H9 (cell line): Measurements from ENCODE around the gene TMEM169. TPM values are rescaled to one million over a fixed set of nuclear protein-coding genes. Genes with fewer than 3 reads are reported as not detected.
A peak's percentile ranks its signal among the peaks of the same experiment; 100 is the strongest.

Experiments
- DNase-seq: peaks from one replicate; pipeline ENCODE4 v3.0.0-alpha.2; 2017
- H2AFZ ChIP-seq: one replicate; pipeline ENCODE4 v1.6.1; 2013; ENCODE audit warnings: mild to moderate bottlenecking, low read length, control low read depth, moderate library complexity
- H2AK5ac ChIP-seq: 2 replicates; pipeline ENCODE4 v1.6.1; 2013; ENCODE audit warnings: low read length, control low read depth, mixed read lengths; ENCODE audit not compliant: insufficient read length
- H2BK120ac ChIP-seq: one replicate; pipeline ENCODE4 v1.6.1; 2013; ENCODE audit warnings: low read depth, mild to moderate bottlenecking, low read length, control low read depth, inconsistent platforms; ENCODE audit not compliant: poor library complexity, severe bottlenecking
- H2BK12ac ChIP-seq: 2 replicates; pipeline ENCODE4 v1.6.1; 2013; ENCODE audit warnings: low read length, control low read depth, mixed read lengths, low read depth; ENCODE audit not compliant: insufficient read length
- H2BK15ac ChIP-seq: 2 replicates; pipeline ENCODE4 v1.6.1; 2013; ENCODE audit warnings: low read depth, low read length, control low read depth
- H2BK20ac ChIP-seq: one replicate; pipeline ENCODE4 v1.6.1; 2013; ENCODE audit warnings: low read depth, mild to moderate bottlenecking, low read length, control low read depth, inconsistent platforms; ENCODE audit not compliant: poor library complexity, severe bottlenecking
- H2BK5ac ChIP-seq: 2 replicates; pipeline ENCODE4 v1.6.1; 2013; ENCODE audit warnings: low read length, control low read depth, mixed read lengths; ENCODE audit not compliant: insufficient read length
- H3K14ac ChIP-seq: 2 replicates; pipeline ENCODE4 v1.6.1; 2013; ENCODE audit warnings: low read length, control low read depth; ENCODE audit not compliant: insufficient read depth
- H3K18ac ChIP-seq: 2 replicates; pipeline ENCODE4 v1.6.1; 2013; ENCODE audit warnings: low read depth, mild to moderate bottlenecking, mixed read lengths, low read length, control low read depth; ENCODE audit not compliant: insufficient read length
- H3K23ac ChIP-seq: 2 replicates; pipeline ENCODE4 v1.6.1; 2013; ENCODE audit warnings: low read length, control low read depth, mixed read lengths, low read depth; ENCODE audit not compliant: insufficient read length
- H3K23me2 ChIP-seq: 2 replicates; pipeline ENCODE4 v1.6.1; 2013; ENCODE audit warnings: low read depth, mild to moderate bottlenecking, mixed read lengths, low read length, control low read depth; ENCODE audit not compliant: insufficient read length, poor library complexity, severe bottlenecking
- H3K27ac ChIP-seq: 2 replicates; pipeline ENCODE4 v1.5.1; 2013; ENCODE audit warnings: low read length, control low read depth, mixed read lengths, low read depth; ENCODE audit not compliant: insufficient read length
- H3K27me3 ChIP-seq: 2 replicates; pipeline ENCODE4 v1.6.1; 2013; ENCODE audit warnings: low read length, control low read depth, inconsistent platforms; ENCODE audit not compliant: insufficient read depth
- H3K4ac ChIP-seq: 2 replicates; pipeline ENCODE4 v1.6.1; 2013; ENCODE audit warnings: low read depth, mild to moderate bottlenecking, control low read depth, inconsistent platforms, low read length, moderate library complexity
- H3K4me1 ChIP-seq: 2 replicates; pipeline ENCODE4 v1.6.1; 2013; ENCODE audit warnings: low read length, control low read depth, inconsistent platforms; ENCODE audit not compliant: insufficient read depth
- H3K4me2 ChIP-seq: 2 replicates; pipeline ENCODE4 v1.6.1; 2013; ENCODE audit warnings: low read length, control low read depth, mixed read lengths; ENCODE audit not compliant: insufficient read length, insufficient read depth
- H3K56ac ChIP-seq: 2 replicates; pipeline ENCODE4 v1.6.1; 2013; ENCODE audit warnings: low read depth, mild to moderate bottlenecking, mixed read lengths, low read length, control low read depth; ENCODE audit not compliant: insufficient read length
- H3K79me1 ChIP-seq: 2 replicates; pipeline ENCODE4 v1.6.1; 2013; ENCODE audit warnings: low read depth, mild to moderate bottlenecking, moderate library complexity, low read length, control low read depth, inconsistent platforms; ENCODE audit not compliant: insufficient read depth, poor library complexity, severe bottlenecking
- H3K79me2 ChIP-seq: 2 replicates; pipeline ENCODE4 v1.6.1; 2013; ENCODE audit warnings: low read length, control low read depth, inconsistent platforms; ENCODE audit not compliant: insufficient read depth
- H3K9ac ChIP-seq: 2 replicates; pipeline ENCODE4 v1.6.1; 2013; ENCODE audit warnings: low read length, control low read depth, mixed read lengths; ENCODE audit not compliant: insufficient read length; ENCODE audit errors: extremely low read depth
- H3K9me3 ChIP-seq: one replicate; pipeline ENCODE4 v1.6.1; 2013; ENCODE audit warnings: low read depth, low read length, inconsistent platforms; ENCODE audit not compliant: control insufficient read depth
- H3T11ph ChIP-seq: one replicate; pipeline ENCODE4 v1.6.1; 2013; ENCODE audit warnings: mild to moderate bottlenecking, low read length, control low read depth, inconsistent platforms
- H4K20me1 ChIP-seq: one replicate; pipeline ENCODE4 v1.6.1; 2013; ENCODE audit not compliant: control insufficient read depth, insufficient read length, insufficient read depth
- H4K5ac ChIP-seq: 2 replicates; pipeline ENCODE4 v1.6.1; 2013; ENCODE audit warnings: low read depth, mild to moderate bottlenecking, mixed read lengths, low read length, control low read depth; ENCODE audit not compliant: insufficient read length
- H4K8ac ChIP-seq: replicated peaks from 2 replicates; pipeline ENCODE4 v1.6.1; 2013; ENCODE audit warnings: low read length, control low read depth, mixed read lengths, low read depth; ENCODE audit not compliant: insufficient read length
- H4K91ac ChIP-seq: 2 replicates; pipeline ENCODE4 v1.6.1; 2013; ENCODE audit warnings: low read depth, mild to moderate bottlenecking, moderate library complexity, mixed read lengths, low read length, control low read depth; ENCODE audit not compliant: insufficient read length
- H3K27ac Mint-ChIP-seq, 3 experiments: 2 replicates in 2 of 3; 3 replicates in 1 of 3; pipeline ENCODE4 v1.8.0; 2020 to 2021; ENCODE audit warnings: mixed read lengths in 3 of 3, mild to moderate bottlenecking in 1 of 3, moderate library complexity in 1 of 3
- H3K27me3 Mint-ChIP-seq: 2 replicates; pipeline ENCODE4 v1.8.0; 2021; ENCODE audit warnings: low read depth, mild to moderate bottlenecking, moderate library complexity, mixed read lengths
- H3K36me3 Mint-ChIP-seq, 3 experiments: 2 replicates in 2 of 3; 3 replicates in 1 of 3; pipeline ENCODE4 v1.8.0; 2020 to 2021; ENCODE audit warnings: low read depth in 3 of 3, mixed read lengths in 3 of 3; ENCODE audit not compliant: insufficient read depth in 1 of 3
- H3K4me1 Mint-ChIP-seq, 2 experiments: 2 replicates each; pipeline ENCODE4 v1.8.0; 2020; ENCODE audit warnings: mixed read lengths in 2 of 2
- H3K4me3 Mint-ChIP-seq, 2 experiments: 2 replicates in 1 of 2; 3 replicates in 1 of 2; pipeline ENCODE4 v1.8.0; 2020 to 2021; ENCODE audit warnings: mild to moderate bottlenecking in 2 of 2, mixed read lengths in 2 of 2, moderate library complexity in 1 of 2
- H3K9me3 Mint-ChIP-seq, 2 experiments: 2 replicates in 1 of 2; 3 replicates in 1 of 2; pipeline ENCODE4 v1.8.0; 2020; ENCODE audit warnings: mild to moderate bottlenecking in 2 of 2, mixed read lengths in 2 of 2, moderate library complexity in 1 of 2
- CTCF ChIP-seq: fragments of 200-600 bp; sonication (generic); conservative IDR thresholded peaks from 3 replicates; pipeline ENCODE4 v1.8.0; 2021; ENCODE audit warnings: antibody characterized with exemption, mild to moderate bottlenecking
- WGBS: extraction: QIAGEN DNeasy Blood & Tissue Kit; methylation state at CpG from one replicate; pipeline ENCODE4 v1.1.7; 2013; ENCODE audit warnings: missing lambda C conversion rate, low lambda C conversion rate, mixed read lengths; ENCODE audit not compliant: insufficient read length; ENCODE audit errors: extremely low coverage; 5-methylcytosine and 5-hydroxymethylcytosine counted together
- total RNA-seq: library from RNA; stranded (reverse); gene quantifications from 2 replicates; pipeline ENCODE4 v1.2.1, GENCODE V29; 2021

The TMEM169 gene
- total RNA-seq, 1 experiment from 2014 or later = 1.0 TPM

DNA sequence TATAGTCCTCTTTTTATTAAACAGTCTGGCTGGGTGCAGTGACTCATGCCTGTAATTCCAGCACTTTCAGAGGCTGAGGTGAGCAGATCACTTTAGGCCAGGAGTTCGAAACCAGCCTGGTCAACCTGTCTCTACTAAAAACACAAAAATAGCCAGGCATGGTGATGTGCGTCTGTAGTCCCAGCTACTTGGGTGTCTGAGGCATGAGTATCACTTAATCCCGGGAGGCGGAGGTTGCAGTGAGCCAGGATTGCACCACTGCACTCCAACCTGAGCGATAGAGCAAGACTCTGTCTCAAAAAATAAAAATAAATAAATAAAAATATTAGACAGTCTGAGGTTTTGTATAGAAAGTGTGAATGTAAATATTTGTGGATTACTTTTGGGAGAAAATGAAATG lies 45.2 kb downstream of the TMEM169 start:
- no peak overlapping the region for H3T11ph ChIP-seq
- Mint-ChIP-seq H3K4me3 (no peak overlapping the region), H3K27me3 (no peaks in the 10 kb centered on the region), H3K4me1 (no peaks in the 10 kb centered on the region), H3K27ac (peak overlapping the region in 1 of 3 experiments; percentile 40; a peak in 1 of 7 replicates), H3K36me3 (peaks cover 61 to 94% (median 86%) of the 10 kb centered on the region in 3 experiments; a peak in 6 of 7 replicates), H3K9me3 (no peaks in the 10 kb centered on the region)
- H4K5ac ChIP-seq = no peak overlapping the region
- TF ChIP-seq CTCF = no peak
- no peak overlapping the region for H3K18ac ChIP-seq
- H2BK20ac ChIP-seq = no peak overlapping the region
- H3K14ac ChIP-seq = no peak overlapping the region
- no peak overlapping the region for H3K27ac ChIP-seq
- H4K8ac ChIP-seq = no peak overlapping the region
- no peak overlapping the region for H2BK15ac ChIP-seq
- no peak overlapping the region for H3K9ac ChIP-seq
- no peak overlapping the region for H2BK5ac ChIP-seq
- H2AFZ ChIP-seq = no peak overlapping the region
- no peak overlapping the region for H3K4me2 ChIP-seq
- no peak overlapping the region for H3K4ac ChIP-seq
- peaks cover 7% of the 10 kb centered on the region for H3K79me1 ChIP-seq
- H4K91ac ChIP-seq = no peak overlapping the region
- H2BK120ac ChIP-seq = no peak overlapping the region
- H3K23me2 ChIP-seq = no peaks in the 10 kb centered on the region
- DNase-seq = no peak
- no peak overlapping the region for H3K56ac ChIP-seq
- H3K79me2 ChIP-seq = no peaks in the 10 kb centered on the region; the same call in none of the 2 replicates
- no peaks in the 10 kb centered on the region for H4K20me1 ChIP-seq
- no peaks in the 10 kb centered on the region for H3K9me3 ChIP-seq
- H2BK12ac ChIP-seq = no peak overlapping the region
- H2AK5ac ChIP-seq = no peak overlapping the region
- no peaks in the 10 kb centered on the region for H3K27me3 ChIP-seq
- H3K23ac ChIP-seq = no peak overlapping the region
- H3K4me1 ChIP-seq = no peaks in the 10 kb centered on the region
- no CpG with 5 or more reads among the region's 5 CpGs for WGBS
